GM23338 (cell line): Measurements from ENCODE around the gene RHO.

Experiments
- CREB1 ChIP-seq: fragments of 250-450 bp; sonication (Bioruptor Pico); IDR thresholded peaks from 2 replicates; pipeline ENCODE4 v1.5.0; 2020; ENCODE audit warnings: low read depth, mild to moderate bottlenecking, moderate library complexity
- EZH2 ChIP-seq: fragments of 200-600 bp; sonication (generic); IDR thresholded peaks from one replicate; pipeline ENCODE4 v1.8.0; 2017; ENCODE audit warnings: antibody characterized with exemption, mild to moderate bottlenecking, low read depth; ENCODE audit not compliant: unreplicated experiment
- EZH2phosphoT487 ChIP-seq: fragments of 200-600 bp; sonication (generic); IDR thresholded peaks from one replicate; pipeline ENCODE4 v1.8.1; 2018; ENCODE audit warnings: antibody characterized with exemption; ENCODE audit not compliant: unreplicated experiment
- JUNB ChIP-seq: IDR thresholded peaks from one replicate; pipeline ENCODE4 v1.6.1; 2016; ENCODE audit warnings: antibody characterized with exemption; ENCODE audit not compliant: unreplicated experiment
- POLR2AphosphoS5 ChIP-seq: IDR thresholded peaks from 2 replicates; pipeline ENCODE4 v1.6.1; 2016; ENCODE audit warnings: antibody characterized with exemption, low read depth
- STAT1 ChIP-seq: IDR thresholded peaks from one replicate; pipeline ENCODE4 v1.6.1; 2016; ENCODE audit warnings: antibody characterized with exemption; ENCODE audit not compliant: unreplicated experiment
- ZNF114 ChIP-seq: fragments of 250-450 bp; sonication (Bioruptor Pico); IDR thresholded peaks from 2 replicates; pipeline ENCODE4 v1.5.0; 2020; ENCODE audit warnings: mild to moderate bottlenecking, moderate library complexity
- ZNF331 ChIP-seq: fragments of 250-450 bp; sonication (Bioruptor Pico); IDR thresholded peaks from 2 replicates; pipeline ENCODE4 v1.5.0; 2020; ENCODE audit warnings: low read depth, mild to moderate bottlenecking, moderate library complexity
- TF ChIP-seq, protein P1 (sequence below), 2 experiments: fragments of 200-600 bp in 1 of 2; sonication (generic) in 1 of 2; conservative IDR thresholded peaks; 2 replicates each; pipeline versions ENCODE4 v1.5.1 to v1.6.1; 2016 to 2017; ENCODE audit warnings: antibody characterized with exemption in 2 of 2, low read depth in 2 of 2, mild to moderate bottlenecking in 2 of 2, moderate library complexity in 1 of 2
- TF ChIP-seq, protein P2 (sequence below): IDR thresholded peaks from one replicate; pipeline ENCODE4 v1.6.1; 2018; ENCODE audit warnings: antibody characterized with exemption; ENCODE audit not compliant: unreplicated experiment
- TF ChIP-seq, protein P3 (sequence below): IDR thresholded peaks from 2 replicates; pipeline ENCODE4 v1.6.1; 2016; ENCODE audit warnings: antibody characterized with exemption

DNA sequence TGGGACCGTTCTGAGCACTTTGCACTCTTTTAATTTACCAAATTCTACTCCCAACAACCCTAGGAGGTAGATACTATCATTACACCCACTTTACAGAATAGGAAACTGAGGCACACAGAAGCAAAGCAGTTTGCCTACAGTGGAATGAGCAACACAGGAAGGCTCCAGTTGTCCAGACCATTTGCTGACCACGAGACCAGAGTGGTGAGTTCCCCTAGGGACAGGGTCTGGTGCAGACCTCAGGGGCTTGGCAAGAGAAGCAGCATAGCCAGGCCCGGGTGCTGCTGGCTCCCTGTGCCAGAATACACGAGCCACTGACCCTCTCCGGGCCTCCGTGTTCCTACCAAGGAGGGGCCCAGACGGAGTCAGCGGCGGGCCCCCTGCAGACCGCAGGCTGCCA is 51.6 kb downstream of the RHO start:
- TF ChIP-seq, protein P1, sequence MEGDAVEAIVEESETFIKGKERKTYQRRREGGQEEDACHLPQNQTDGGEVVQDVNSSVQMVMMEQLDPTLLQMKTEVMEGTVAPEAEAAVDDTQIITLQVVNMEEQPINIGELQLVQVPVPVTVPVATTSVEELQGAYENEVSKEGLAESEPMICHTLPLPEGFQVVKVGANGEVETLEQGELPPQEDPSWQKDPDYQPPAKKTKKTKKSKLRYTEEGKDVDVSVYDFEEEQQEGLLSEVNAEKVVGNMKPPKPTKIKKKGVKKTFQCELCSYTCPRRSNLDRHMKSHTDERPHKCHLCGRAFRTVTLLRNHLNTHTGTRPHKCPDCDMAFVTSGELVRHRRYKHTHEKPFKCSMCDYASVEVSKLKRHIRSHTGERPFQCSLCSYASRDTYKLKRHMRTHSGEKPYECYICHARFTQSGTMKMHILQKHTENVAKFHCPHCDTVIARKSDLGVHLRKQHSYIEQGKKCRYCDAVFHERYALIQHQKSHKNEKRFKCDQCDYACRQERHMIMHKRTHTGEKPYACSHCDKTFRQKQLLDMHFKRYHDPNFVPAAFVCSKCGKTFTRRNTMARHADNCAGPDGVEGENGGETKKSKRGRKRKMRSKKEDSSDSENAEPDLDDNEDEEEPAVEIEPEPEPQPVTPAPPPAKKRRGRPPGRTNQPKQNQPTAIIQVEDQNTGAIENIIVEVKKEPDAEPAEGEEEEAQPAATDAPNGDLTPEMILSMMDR (conservative IDR thresholded peaks at IDR 0.05; ENCODE audit: low read depth in 2 of 2): no peak
- TF ChIP-seq POLR2AphosphoS5 (no peak), EZH2 (no peak), EZH2phosphoT487 (no peak), CREB1 (CRISPR knock-in tag) (no peak), ZNF331 (no peak), JUNB (no peak), ZNF114 (CRISPR knock-in tag) (no peak), STAT1 (no peak)
- TF ChIP-seq, protein P2, sequence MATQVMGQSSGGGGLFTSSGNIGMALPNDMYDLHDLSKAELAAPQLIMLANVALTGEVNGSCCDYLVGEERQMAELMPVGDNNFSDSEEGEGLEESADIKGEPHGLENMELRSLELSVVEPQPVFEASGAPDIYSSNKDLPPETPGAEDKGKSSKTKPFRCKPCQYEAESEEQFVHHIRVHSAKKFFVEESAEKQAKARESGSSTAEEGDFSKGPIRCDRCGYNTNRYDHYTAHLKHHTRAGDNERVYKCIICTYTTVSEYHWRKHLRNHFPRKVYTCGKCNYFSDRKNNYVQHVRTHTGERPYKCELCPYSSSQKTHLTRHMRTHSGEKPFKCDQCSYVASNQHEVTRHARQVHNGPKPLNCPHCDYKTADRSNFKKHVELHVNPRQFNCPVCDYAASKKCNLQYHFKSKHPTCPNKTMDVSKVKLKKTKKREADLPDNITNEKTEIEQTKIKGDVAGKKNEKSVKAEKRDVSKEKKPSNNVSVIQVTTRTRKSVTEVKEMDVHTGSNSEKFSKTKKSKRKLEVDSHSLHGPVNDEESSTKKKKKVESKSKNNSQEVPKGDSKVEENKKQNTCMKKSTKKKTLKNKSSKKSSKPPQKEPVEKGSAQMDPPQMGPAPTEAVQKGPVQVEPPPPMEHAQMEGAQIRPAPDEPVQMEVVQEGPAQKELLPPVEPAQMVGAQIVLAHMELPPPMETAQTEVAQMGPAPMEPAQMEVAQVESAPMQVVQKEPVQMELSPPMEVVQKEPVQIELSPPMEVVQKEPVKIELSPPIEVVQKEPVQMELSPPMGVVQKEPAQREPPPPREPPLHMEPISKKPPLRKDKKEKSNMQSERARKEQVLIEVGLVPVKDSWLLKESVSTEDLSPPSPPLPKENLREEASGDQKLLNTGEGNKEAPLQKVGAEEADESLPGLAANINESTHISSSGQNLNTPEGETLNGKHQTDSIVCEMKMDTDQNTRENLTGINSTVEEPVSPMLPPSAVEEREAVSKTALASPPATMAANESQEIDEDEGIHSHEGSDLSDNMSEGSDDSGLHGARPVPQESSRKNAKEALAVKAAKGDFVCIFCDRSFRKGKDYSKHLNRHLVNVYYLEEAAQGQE: no peak
- TF ChIP-seq, protein P3, sequence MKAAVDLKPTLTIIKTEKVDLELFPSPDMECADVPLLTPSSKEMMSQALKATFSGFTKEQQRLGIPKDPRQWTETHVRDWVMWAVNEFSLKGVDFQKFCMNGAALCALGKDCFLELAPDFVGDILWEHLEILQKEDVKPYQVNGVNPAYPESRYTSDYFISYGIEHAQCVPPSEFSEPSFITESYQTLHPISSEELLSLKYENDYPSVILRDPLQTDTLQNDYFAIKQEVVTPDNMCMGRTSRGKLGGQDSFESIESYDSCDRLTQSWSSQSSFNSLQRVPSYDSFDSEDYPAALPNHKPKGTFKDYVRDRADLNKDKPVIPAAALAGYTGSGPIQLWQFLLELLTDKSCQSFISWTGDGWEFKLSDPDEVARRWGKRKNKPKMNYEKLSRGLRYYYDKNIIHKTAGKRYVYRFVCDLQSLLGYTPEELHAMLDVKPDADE: no peak
